HG02885 (cell line): ENCODE measurements around the gene MSN.

Experiments
- ATAC-seq: cut with Tn5 transposase; IDR thresholded peaks from one replicate; pipeline ENCODE4 v1.9.1; 2021; ENCODE audit warnings: mild to moderate bottlenecking; ENCODE audit not compliant: unreplicated experiment, poor library complexity

MSN gene

GRCh38 chrX:65671966-65672365 lies 4.5 kb downstream of the MSN start:
- no peak for ATAC-seq

GRCh38 chrX:65673857-65674203 lies 6.4 kb downstream of the MSN start:
- no peak for ATAC-seq

- ATAC-seq: peak; percentile 30
Observed at GRCh38 chrX:65674204-65674893, 6.9 kb downstream of the MSN start.

GRCh38 chrX:65677954-65678469 lies 10.6 kb downstream of the MSN start:
- ATAC-seq: no peak

- no peak for ATAC-seq
Observed at GRCh38 chrX:65679071-65679540, 11.7 kb downstream of the MSN start.

- no peak for ATAC-seq
Observed at GRCh38 chrX:65681810-65682209, 14.4 kb downstream of the MSN start.

- no peak for ATAC-seq
Observed at GRCh38 chrX:65685112-65685511, 17.7 kb downstream of the MSN start.

- no peak for ATAC-seq
Observed at GRCh38 chrX:65686236-65686635, 18.8 kb downstream of the MSN start.

GRCh38 chrX:65687367-65687766 lies 19.9 kb downstream of the MSN start:
- no peak for ATAC-seq

- ATAC-seq: peak; percentile 85
Observed at GRCh38 chrX:65688403-65688871, 21.0 kb downstream of the MSN start.

GRCh38 chrX:65689377-65689776 lies 21.9 kb downstream of the MSN start:
- no peak for ATAC-seq

- ATAC-seq: no peak
Observed at GRCh38 chrX:65690057-65690855, 22.8 kb downstream of the MSN start.

GRCh38 chrX:65695849-65696449 lies 28.5 kb downstream of the MSN start:
- no peak for ATAC-seq

- no peak for ATAC-seq
Observed at GRCh38 chrX:65696613-65697012, 29.2 kb downstream of the MSN start.

GRCh38 chrX:65697211-65697641 lies 29.8 kb downstream of the MSN start:
- ATAC-seq: no peak

GRCh38 chrX:65697915-65698796 lies 30.7 kb downstream of the MSN start:
- ATAC-seq: peak; percentile 72

GRCh38 chrX:65702956-65703355 lies 35.5 kb downstream of the MSN start:
- ATAC-seq: no peak

GRCh38 chrX:65705439-65705838 lies 38.0 kb downstream of the MSN start:
- ATAC-seq: no peak

GRCh38 chrX:65706041-65706828 lies 38.8 kb downstream of the MSN start:
- peak; percentile 56 for ATAC-seq
